Prostate gland (tissue), 2 donors: ENCODE measurements around the gene PLXNC1. TPM values are rescaled to one million over a fixed set of nuclear protein-coding genes. Genes with fewer than 3 reads are reported as not detected.

Source experiments
- DNase-seq: peaks from one replicate; pipeline ENCODE4 v3.0.0-alpha.2; 2019; ENCODE audit warnings: low spot score
- H3K27ac ChIP-seq, 2 donors: fragments of 200-600 bp; sonication (generic); 2 replicates each; pipeline ENCODE4 v1.5.1; 2017 to 2019
- H3K27me3 ChIP-seq: fragments of 200-600 bp; sonication (generic); replicated peaks from 2 replicates; pipeline ENCODE4 v1.5.1; 2019; ENCODE audit not compliant: insufficient read depth
- H3K36me3 ChIP-seq, 2 donors: fragments of 200-600 bp; sonication (generic); 1 replicate in 1 of 2; 2 replicates in 1 of 2; pipeline versions ENCODE4 v1.5.1 to v1.8.1; 2017 to 2019
- H3K4me1 ChIP-seq: fragments of 200-600 bp; sonication (generic); replicated peaks from 2 replicates; pipeline ENCODE4 v1.5.1; 2019
- H3K4me3 ChIP-seq, 2 donors: fragments of 200-600 bp; sonication (generic); 2 replicates each; pipeline ENCODE4 v1.5.1; 2017 to 2019
- H3K9me3 ChIP-seq: fragments of 200-600 bp; sonication (generic); 2 replicates; pipeline ENCODE4 v1.5.1; 2017
- POLR2A ChIP-seq: fragments of 450-650 bp; IDR thresholded peaks from one replicate; pipeline ENCODE4 v1.6.1; 2016; ENCODE audit warnings: antibody characterized with exemption, mild to moderate bottlenecking
- POLR2AphosphoS5 ChIP-seq: sonication (generic); formaldehyde crosslinking; IDR thresholded peaks from one replicate; pipeline ENCODE4 v1.6.1; 2017; ENCODE audit warnings: antibody characterized with exemption
- WGBS: methylation state at CpG from one replicate; pipeline ENCODE4 v1.1.5; 2018; 5-methylcytosine and 5-hydroxymethylcytosine counted together
- intact Hi-C: fragments of 100-400 bp; cut with DNase I; formaldehyde crosslinking; loops from one replicate; pipeline ENCODE4 v1.14.2; 2022
- total RNA-seq, 2 donors: library from RNA; depleted of rRNA; stranded (reverse); fragments of >200 nt; gene quantifications; one replicate each; pipeline ENCODE4 v1.1.0, GENCODE V29; 2016
- TF ChIP-seq, protein P1 (sequence below), 4 experiments: fragments of 200-600 bp in 2 of 4; fragments of 450-650 bp in 2 of 4; sonication (generic) in 2 of 4; IDR thresholded peaks; 1 replicate in 3 of 4; 2 replicates in 1 of 4; pipeline ENCODE4 v1.5.1; 2016 to 2019; ENCODE audit warnings: antibody characterized with exemption in 4 of 4, mild to moderate bottlenecking in 2 of 4, moderate library complexity in 2 of 4

Gene PLXNC1
- total RNA-seq, 2 donors from 2014 or later = 2.7 to 118 TPM

DNA sequence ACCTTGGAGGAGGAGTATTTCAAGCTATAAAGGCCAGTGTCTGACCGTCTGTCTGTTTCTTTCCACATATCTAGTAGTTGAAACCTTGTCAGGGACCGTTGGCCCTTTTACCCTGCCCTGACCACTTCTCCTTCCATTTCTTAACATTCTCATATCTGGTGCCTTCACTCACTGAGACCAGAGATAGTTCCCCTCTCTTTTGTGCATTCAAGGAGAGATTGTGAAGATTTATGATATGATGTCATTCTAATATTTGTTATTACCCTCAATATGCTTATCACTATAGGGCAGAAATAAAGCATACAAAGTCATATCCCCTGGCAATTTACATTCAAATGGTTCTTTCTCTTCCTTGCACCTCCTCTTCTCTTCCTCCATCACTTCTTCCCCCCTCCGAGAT is 83.3 kb downstream of the PLXNC1 start:
- DNase-seq = no peak
- no peaks in the 10 kb centered on the region for H3K36me3 ChIP-seq
- intact Hi-C loops = no loop called here
- H3K27ac ChIP-seq = no peak overlapping the region
- H3K4me3 ChIP-seq = no peak overlapping the region
- H3K9me3 ChIP-seq = no peaks in the 10 kb centered on the region
- no peaks in the 10 kb centered on the region for H3K4me1 ChIP-seq
- TF ChIP-seq POLR2AphosphoS5 = no peak
- TF ChIP-seq, protein P1, sequence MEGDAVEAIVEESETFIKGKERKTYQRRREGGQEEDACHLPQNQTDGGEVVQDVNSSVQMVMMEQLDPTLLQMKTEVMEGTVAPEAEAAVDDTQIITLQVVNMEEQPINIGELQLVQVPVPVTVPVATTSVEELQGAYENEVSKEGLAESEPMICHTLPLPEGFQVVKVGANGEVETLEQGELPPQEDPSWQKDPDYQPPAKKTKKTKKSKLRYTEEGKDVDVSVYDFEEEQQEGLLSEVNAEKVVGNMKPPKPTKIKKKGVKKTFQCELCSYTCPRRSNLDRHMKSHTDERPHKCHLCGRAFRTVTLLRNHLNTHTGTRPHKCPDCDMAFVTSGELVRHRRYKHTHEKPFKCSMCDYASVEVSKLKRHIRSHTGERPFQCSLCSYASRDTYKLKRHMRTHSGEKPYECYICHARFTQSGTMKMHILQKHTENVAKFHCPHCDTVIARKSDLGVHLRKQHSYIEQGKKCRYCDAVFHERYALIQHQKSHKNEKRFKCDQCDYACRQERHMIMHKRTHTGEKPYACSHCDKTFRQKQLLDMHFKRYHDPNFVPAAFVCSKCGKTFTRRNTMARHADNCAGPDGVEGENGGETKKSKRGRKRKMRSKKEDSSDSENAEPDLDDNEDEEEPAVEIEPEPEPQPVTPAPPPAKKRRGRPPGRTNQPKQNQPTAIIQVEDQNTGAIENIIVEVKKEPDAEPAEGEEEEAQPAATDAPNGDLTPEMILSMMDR (IDR thresholded peaks at IDR 0.05) = no peak
- no peak for TF ChIP-seq POLR2A
- WGBS = 85% methylated on average over 3 of the region's 3 CpGs
- H3K27me3 ChIP-seq = no peaks in the 10 kb centered on the region

DNA sequence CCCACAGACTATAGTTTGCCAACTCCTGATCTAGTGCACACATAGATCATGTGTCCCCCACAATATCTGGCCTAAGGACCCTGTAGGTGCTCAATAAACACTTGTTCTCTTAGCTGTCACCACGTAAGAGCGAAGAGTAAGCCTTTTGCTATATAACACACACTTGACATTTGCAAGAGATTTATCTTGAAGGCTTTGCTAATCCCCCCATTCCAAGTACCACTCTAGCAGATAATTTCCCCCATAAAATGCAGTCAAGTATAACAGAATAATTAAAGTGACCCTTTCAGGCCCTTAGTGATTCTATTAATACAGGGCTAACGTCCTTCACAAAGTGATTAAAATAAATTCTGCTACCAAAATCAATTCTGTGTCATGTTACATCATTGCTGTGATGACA is 87.5 kb downstream of the PLXNC1 start:
- intact Hi-C loops = no loop called here

DNA sequence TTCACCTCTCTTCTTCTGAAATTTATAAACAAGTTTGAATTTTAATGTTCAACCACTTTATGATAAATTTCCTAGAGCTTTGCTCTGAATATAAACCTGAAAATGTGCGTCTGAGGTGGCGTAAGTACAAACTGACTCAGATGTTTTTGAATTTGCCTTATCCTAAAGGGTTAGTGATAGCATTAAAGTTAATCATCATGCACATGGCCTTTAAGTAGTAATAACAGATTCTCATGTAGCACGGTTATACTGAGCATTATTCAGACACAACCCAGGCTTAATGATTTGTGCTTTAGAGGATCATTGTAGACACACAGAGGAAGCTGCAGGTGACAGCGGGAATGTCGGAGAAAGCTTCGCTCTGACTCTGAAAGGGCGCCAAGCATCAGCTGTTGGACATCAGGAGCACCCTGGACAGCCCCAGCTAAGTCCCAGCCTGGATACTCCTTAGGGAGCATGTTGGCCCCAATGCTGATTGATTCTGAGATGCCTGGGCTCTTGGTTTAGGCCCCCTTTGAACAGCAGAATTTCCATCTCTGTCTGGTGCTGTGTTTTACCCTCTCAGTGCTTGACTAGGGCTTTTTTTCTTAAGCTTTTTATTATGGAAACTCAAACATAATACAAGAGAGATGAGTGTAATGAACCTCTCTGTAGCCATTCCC is 91.1 kb downstream of the PLXNC1 start:
- Histone ChIP-seq H3K9me3 (no peaks in the 10 kb centered on the region), H3K4me1 (no peaks in the 10 kb centered on the region), H3K36me3 (no peaks in the 10 kb centered on the region), H3K27me3 (no peaks in the 10 kb centered on the region), H3K27ac (no peak overlapping the region), H3K4me3 (no peak overlapping the region)
- no peak for TF ChIP-seq POLR2A
- TF ChIP-seq POLR2AphosphoS5 = no peak
- TF ChIP-seq, protein P1 (IDR thresholded peaks at IDR 0.05) = no peak
- WGBS = 90% methylated on average over 7 of the region's 7 CpGs
- intact Hi-C loops = no loop called here
- no peak for DNase-seq

More for the DNA sequence above, 87.5 kb downstream of the PLXNC1 start:
- Histone ChIP-seq H3K4me1 (no peaks in the 10 kb centered on the region), H3K27me3 (no peaks in the 10 kb centered on the region), H3K9me3 (no peaks in the 10 kb centered on the region), H3K36me3 (no peaks in the 10 kb centered on the region), H3K27ac (no peak overlapping the region), H3K4me3 (no peak overlapping the region)
- DNase-seq = no peak
- whole genome bisulfite sequencing = 74% methylated on average over 3 of the region's 3 CpGs
- TF ChIP-seq, protein P1 (IDR thresholded peaks at IDR 0.05) = no peak
- TF ChIP-seq POLR2AphosphoS5 (no peak), POLR2A (no peak)

DNA sequence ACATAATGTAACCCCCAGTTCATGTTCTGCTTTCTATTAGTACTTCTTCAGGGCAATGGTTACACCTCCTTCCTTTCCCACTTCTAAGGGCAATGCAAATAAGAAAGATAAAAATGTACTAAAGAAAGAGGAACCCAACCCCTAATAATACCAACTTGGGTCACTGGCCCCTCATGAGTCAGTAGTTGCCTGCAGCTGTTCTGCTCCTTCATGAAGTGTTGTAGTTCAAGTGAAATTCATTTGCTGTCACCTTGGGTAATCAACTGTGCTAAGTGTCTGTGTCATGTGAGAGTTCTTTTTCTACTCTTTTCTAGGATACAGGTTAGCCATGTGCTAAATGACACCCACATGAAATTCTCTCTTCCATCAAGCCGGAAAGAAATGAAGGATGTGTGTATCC is 91.8 kb downstream of the PLXNC1 start:
- no peak overlapping the region for H3K4me3 ChIP-seq
- H3K9me3 ChIP-seq = no peaks in the 10 kb centered on the region
- WGBS = 100% methylated on average over 1 of the region's 1 CpG
- H3K27me3 ChIP-seq = no peaks in the 10 kb centered on the region
- no peak for DNase-seq
- H3K36me3 ChIP-seq = no peaks in the 10 kb centered on the region
- intact Hi-C loops = loop anchor here (1.0 kb wide), 1 partner anchor 21 kb away; no protein-coding TSS in a partner anchor
- no peaks in the 10 kb centered on the region for H3K4me1 ChIP-seq
- no peak for TF ChIP-seq POLR2A
- TF ChIP-seq POLR2AphosphoS5 = no peak
- TF ChIP-seq, protein P1 (IDR thresholded peaks at IDR 0.05) = no peak
- H3K27ac ChIP-seq = no peak overlapping the region

DNA sequence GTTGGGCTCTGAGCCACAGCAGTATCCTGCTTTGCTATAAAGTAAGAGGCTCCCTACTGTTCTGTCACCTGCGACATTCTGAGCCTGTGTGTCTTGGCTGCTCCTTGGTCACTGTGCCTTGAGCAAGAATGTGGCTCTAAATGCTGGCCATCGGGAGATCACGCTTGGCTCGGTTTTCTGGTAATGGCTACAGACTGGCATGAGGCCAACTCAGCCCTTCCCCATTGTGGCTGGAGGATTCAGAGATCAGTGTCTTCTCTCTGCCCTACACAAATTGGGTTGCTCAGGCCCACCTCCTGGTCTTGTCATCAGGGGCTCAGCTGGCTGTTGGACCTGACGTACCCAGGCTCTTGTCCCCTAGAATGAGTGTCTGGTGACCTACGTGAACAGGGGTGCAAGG is 94.5 kb downstream of the PLXNC1 start:
- Histone ChIP-seq H3K27me3 (no peaks in the 10 kb centered on the region), H3K36me3 (no peaks in the 10 kb centered on the region), H3K4me1 (no peaks in the 10 kb centered on the region), H3K27ac (no peak overlapping the region), H3K9me3 (no peaks in the 10 kb centered on the region), H3K4me3 (no peak overlapping the region)
- intact Hi-C loops = no loop called here
- TF ChIP-seq POLR2AphosphoS5 = no peak
- TF ChIP-seq, protein P1 (IDR thresholded peaks at IDR 0.05) = no peak
- no peak for TF ChIP-seq POLR2A
- DNase-seq = no peak
- 87% methylated on average over 6 of the region's 6 CpGs for WGBS
